SK-N-MC (cell line): ENCODE data around the gene AGAP1.

Experiments used
- DNase-seq: peaks from one replicate; pipeline ENCODE4 v3.0.0-alpha.2; 2011; ENCODE audit warnings: low read depth, low spot score
- H3K27ac ChIP-seq: fragments of 200-600 bp; sonication (generic); 2 replicates; pipeline ENCODE4 v1.5.1; 2016; ENCODE audit warnings: mixed run types
- H3K36me3 ChIP-seq: fragments of 200-600 bp; sonication (generic); 2 replicates; pipeline ENCODE4 v1.6.1; 2017; ENCODE audit warnings: antibody characterized with exemption, low read length, mixed read lengths; ENCODE audit not compliant: insufficient read depth
- H3K4me3 ChIP-seq: fragments of 200-600 bp; sonication (generic); 2 replicates; pipeline ENCODE4 v1.5.1; 2016
- H3K9ac ChIP-seq: fragments of 200-600 bp; sonication (generic); 2 replicates; pipeline ENCODE4 v1.8.0; 2017; ENCODE audit warnings: mixed run types, mixed read lengths; ENCODE audit not compliant: insufficient read length
- H3K9me3 ChIP-seq: fragments of 200-600 bp; sonication (generic); 2 replicates; pipeline ENCODE4 v1.6.1; 2017; ENCODE audit warnings: low read depth, mild to moderate bottlenecking, antibody characterized with exemption, low read length, moderate library complexity, mixed read lengths
- EZH2 ChIP-seq: fragments of 200-600 bp; sonication (generic); IDR thresholded peaks from one replicate; pipeline ENCODE4 v1.6.1; 2017; ENCODE audit warnings: antibody characterized with exemption
- FOXP2 ChIP-seq: optimal IDR thresholded peaks from 2 replicates; pipeline ENCODE3; 2011; ENCODE audit warnings: mild to moderate bottlenecking, moderate library complexity; ENCODE audit not compliant: insufficient read depth; ENCODE audit errors: extremely low read length, control extremely low read depth
- POLR2AphosphoS5 ChIP-seq: IDR thresholded peaks from 2 replicates; pipeline ENCODE4 v1.6.1; 2012; ENCODE audit warnings: mild to moderate bottlenecking, low read depth, low read length, borderline replicate concordance

Gene AGAP1

DNA sequence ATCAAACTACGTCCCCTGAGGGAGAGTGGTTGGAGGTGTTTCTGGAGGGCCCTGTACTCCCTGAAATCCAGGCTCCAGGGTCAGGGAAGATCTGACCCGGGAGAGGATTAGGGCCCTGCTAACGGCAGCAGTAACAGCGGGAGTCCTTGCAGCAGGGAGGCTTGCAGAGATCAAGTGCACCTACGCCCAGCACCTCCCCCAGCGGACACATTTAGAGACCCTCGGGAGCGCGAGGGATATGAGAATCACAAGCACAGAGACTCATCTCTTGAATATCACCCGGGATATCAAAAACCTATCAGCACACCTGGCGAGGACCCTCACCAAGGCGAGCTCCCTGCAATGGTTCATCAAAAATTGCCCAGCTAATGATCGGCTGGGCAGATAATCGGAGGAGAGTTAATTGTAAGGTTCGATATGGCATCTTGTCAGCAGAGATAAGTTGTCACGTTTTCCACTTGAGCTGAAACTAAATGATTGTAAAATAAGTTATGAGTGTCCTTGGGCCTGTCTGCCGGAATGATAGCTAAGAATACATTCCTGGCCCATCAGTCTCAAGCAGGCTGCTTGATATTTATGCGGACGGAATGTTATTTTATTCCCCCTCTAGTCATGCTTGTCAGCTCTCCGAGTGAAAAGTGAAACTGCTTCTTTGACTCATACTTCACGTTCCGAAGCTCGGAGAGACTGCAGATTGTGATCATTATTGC lies 464.5 kb downstream of the AGAP1 start:
- Histone ChIP-seq H3K4me3 (no peak overlapping the region), H3K9me3 (no peaks in the 10 kb centered on the region), H3K27ac (no peak overlapping the region), H3K36me3 (no peaks in the 10 kb centered on the region), H3K9ac (no peak overlapping the region)
- DNase-seq = no peak
- TF ChIP-seq FOXP2 = no peak
- no peak for TF ChIP-seq POLR2AphosphoS5
- TF ChIP-seq EZH2 = no peak

DNA sequence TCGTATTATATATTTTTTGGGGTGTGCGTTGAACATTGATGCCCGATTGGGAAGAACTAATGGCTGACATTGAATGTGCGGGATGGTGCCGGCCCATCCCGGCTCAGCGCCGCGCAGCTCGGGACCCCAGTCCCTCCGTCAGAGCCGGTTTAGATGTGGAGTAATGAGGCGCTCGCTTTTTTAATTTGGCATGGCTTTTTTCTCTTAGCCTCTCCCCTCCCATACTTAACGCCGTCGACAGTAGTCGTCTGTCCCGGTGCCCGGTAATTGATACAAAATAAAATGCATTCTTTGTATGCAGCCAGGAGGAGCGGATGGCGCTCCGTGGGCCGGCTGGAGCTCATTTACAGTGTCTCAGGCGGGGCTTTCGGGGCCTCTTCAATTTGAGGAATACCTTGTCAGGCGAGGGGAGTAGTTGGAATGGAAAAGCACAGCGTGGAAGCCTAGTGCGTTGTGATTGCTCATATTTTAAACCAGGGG lies 465.1 kb downstream of the AGAP1 start:
- no peaks in the 10 kb centered on the region for H3K36me3 ChIP-seq
- H3K9me3 ChIP-seq = no peaks in the 10 kb centered on the region
- H3K27ac ChIP-seq = no peak overlapping the region
- no peak overlapping the region for H3K4me3 ChIP-seq
- H3K9ac ChIP-seq = no peak overlapping the region
- DNase-seq = no peak
- TF ChIP-seq POLR2AphosphoS5 (no peak), FOXP2 (no peak), EZH2 (no peak)

DNA sequence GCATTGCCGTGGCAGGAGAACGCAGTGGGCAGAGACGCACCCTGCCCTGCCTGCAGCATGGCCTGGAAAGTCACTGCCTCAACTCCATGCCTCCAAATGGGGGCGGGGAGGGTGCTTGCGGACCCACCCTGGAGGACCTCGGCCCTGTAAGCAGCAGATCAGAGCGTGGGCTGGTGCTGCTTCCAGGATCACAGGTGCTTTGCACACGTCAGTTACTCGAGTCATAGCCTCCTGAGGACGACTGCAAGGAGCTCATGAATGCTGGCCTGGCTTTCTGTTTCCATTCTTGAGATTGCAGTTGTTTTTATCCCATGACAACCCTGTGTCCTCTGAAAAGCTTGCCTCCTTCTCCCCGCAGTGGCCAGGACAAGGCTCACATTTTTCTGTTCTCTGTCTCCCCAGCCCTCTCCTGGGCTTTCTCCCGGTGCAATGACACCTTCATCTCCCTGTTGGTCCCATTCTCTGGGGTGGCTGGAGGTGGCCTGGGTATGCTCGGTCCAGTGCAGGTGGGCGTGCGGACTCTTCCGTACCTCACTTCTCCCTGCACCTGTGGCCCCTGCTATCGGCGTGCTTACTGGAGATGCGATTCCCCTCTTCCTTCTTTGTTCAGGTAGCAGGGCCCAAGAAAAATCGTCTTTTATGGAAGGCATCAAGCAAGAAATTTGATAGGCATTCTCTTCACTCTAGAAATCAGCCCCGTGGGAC lies 466.3 kb downstream of the AGAP1 start:
- H3K9ac ChIP-seq = no peak overlapping the region
- no peak overlapping the region for H3K27ac ChIP-seq
- DNase-seq = no peak
- no peaks in the 10 kb centered on the region for H3K36me3 ChIP-seq
- H3K9me3 ChIP-seq = no peaks in the 10 kb centered on the region
- no peak overlapping the region for H3K4me3 ChIP-seq
- TF ChIP-seq POLR2AphosphoS5 (no peak), EZH2 (no peak), FOXP2 (no peak)

DNA sequence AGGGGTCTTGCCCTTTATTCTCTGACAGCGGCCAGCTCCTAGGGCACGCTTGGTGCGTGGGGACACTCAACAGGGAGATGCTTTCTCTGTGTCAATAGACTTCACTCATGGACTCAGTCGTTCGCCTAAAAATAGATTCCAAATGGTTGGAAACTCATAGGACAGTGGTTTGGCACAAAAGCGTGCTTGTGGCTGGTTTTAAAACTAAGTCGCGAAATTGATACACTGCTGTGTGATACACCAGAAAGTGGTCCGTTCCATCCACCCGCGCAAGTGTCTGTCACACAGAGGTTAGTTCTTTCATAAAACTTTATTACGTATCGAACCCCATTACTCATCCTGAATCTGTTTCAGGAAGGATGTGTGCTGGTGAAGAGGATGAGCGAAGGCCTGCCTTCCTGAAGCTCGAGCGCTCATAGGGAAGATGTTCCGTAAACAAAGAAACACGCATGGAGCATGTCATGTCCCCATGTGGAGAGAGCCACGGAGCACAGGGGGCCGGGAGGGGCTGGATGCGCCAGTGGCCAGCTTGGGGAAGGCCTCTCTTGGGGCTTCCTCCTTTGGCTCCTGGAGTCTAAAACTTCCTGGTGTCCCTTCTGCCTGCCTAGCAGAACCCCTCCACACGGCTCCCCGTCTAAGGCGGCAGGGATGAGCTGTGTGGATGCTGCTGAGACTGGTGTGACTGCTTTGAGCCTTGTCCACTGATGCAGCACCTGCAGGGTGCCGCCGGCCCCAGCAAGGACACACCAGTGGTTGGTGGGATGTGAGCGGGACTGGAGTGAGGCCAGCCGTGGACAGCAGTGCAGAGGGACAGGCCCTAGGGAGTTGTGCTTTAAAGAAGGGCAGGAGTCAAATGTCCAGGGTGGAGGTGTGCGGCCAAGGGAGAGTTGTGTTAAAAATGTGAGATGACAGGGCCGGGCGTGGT lies 467.1 kb downstream of the AGAP1 start:
- DNase-seq = no peak
- TF ChIP-seq POLR2AphosphoS5 = no peak
- TF ChIP-seq FOXP2 = no peak
- no peak for TF ChIP-seq EZH2
- no peaks in the 10 kb centered on the region for H3K36me3 ChIP-seq
- no peak overlapping the region for H3K27ac ChIP-seq
- H3K9me3 ChIP-seq = no peaks in the 10 kb centered on the region
- H3K9ac ChIP-seq = no peak overlapping the region
- no peak overlapping the region for H3K4me3 ChIP-seq

DNA sequence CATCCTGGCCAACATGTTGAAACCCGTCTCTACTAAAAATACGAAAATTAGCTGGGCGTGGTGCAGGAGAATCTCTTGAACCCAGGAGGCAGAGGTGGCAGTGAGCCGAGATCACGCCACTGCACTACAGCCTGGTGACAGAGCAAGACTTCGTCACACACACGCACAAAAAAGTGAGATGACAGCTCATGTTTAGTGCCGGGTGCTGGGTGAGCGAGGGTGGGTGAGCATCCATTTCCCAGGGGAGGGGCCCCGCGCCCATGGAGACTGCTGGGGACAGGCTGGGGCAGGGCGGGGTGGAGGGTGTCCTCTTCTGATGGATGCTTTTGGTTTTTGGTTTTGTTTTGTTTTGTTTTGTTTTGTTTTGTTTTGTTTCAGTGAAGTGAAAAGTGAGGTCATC lies 467.9 kb downstream of the AGAP1 start:
- H3K9ac ChIP-seq = no peak overlapping the region
- no peaks in the 10 kb centered on the region for H3K9me3 ChIP-seq
- no peaks in the 10 kb centered on the region for H3K36me3 ChIP-seq
- TF ChIP-seq EZH2 = no peak
- TF ChIP-seq POLR2AphosphoS5 = no peak
- no peak for TF ChIP-seq FOXP2
- H3K27ac ChIP-seq = no peak overlapping the region
- DNase-seq = no peak
- no peak overlapping the region for H3K4me3 ChIP-seq

DNA sequence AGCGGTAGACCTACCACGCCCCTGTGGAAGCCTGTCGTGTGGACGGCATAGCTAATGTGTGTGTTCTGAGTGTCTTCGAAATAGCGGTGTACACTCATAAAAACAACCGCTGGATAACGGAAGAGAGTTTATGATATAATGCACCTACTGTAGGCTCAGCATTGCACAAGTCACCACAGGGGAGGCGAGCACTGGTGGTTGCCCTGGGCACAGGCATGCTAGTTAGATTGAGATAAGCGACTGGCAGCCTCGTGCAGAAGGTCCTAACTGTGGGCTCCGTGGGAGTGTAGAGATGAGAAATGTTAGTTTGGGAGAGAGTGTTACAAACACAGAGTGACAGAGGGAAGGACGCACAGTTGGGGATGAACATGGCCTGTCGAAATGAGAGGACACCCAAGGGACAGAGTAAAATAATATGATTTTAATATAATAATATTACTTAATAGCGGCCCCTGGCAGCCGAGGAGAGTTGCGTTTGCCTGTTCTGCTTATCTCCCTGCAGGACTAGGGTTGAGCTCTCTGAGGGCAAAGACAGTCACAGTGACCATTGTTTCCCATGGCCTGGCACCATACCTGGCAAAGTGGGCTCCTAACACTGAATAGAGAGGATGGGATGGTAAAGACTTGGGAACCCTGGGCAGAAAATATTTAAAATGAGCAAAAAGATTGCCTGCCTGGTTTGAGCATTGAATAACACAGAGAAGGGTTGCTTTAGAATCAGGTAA lies 470.2 kb downstream of the AGAP1 start:
- TF ChIP-seq POLR2AphosphoS5 = no peak
- TF ChIP-seq FOXP2 = no peak
- TF ChIP-seq EZH2 = no peak
- H3K9ac ChIP-seq = no peak overlapping the region
- no peak overlapping the region for H3K27ac ChIP-seq
- peaks cover 3% of the 10 kb centered on the region for H3K36me3 ChIP-seq
- H3K4me3 ChIP-seq = no peak overlapping the region
- no peak for DNase-seq
- H3K9me3 ChIP-seq = no peaks in the 10 kb centered on the region

DNA sequence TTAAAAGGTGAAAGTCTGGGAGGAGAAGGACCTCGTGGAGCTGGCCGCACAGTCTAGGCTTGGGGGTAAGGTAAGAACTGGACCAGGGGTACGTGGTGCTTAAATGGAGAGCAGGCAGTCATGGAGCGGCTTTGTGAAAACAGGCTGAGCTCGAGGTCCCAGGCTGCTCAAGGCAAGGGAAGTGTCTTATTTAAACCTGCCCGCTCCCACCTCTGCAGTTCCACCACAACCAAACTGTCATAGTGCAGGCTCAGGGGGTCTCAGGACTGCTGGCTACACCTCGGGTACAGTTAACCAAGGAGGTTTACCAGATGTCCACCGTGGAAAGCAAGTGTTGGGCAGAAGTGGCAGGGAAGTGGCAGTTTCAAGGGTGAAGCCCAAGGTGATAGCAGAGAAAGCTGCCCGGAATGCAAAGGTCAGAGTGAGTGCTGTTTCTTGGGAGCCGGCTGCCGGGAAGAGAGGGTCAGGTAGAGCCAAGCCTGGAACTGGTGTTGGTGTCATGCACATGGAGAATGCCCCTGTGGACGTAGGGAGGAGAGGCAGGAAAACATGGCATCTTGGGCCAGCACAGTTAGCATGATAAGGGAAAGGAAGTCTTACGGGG lies 471.0 kb downstream of the AGAP1 start:
- no peak for DNase-seq
- TF ChIP-seq FOXP2 (no peak), EZH2 (no peak), POLR2AphosphoS5 (no peak)
- no peak overlapping the region for H3K9ac ChIP-seq
- no peaks in the 10 kb centered on the region for H3K9me3 ChIP-seq
- H3K36me3 ChIP-seq = peaks cover 5% of the 10 kb centered on the region
- H3K4me3 ChIP-seq = no peak overlapping the region
- H3K27ac ChIP-seq = no peak overlapping the region

DNA sequence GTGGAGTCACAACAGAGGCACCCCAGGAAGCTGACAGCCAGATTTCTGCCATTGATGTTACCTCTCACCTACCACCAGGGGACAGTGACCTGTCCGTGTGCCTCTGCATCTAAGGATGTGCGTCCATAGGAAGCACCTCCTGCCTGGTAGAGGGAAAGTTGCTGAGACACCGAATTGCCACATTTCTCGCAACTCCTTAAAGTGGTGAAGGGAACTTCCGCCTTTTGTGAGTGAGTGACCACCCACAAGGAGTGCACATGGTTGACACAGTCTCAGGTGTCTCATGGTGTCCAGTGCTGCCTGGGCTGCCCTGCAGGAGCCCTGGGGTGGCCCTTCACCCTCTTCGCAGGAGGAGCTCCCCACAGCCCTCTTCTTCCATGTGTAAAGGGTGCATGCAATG lies 472.6 kb downstream of the AGAP1 start:
- no peaks in the 10 kb centered on the region for H3K9me3 ChIP-seq
- no peak for TF ChIP-seq EZH2
- TF ChIP-seq POLR2AphosphoS5 = no peak
- no peak for TF ChIP-seq FOXP2
- H3K27ac ChIP-seq = no peak overlapping the region
- H3K36me3 ChIP-seq = peaks cover 10% of the 10 kb centered on the region
- no peak overlapping the region for H3K9ac ChIP-seq
- H3K4me3 ChIP-seq = no peak overlapping the region
- no peak for DNase-seq
